Fibroblast of lung (primary cell): ENCODE measurements around the gene ACER1. TPM values are rescaled to one million over a fixed set of nuclear protein-coding genes. Genes with fewer than 3 reads are reported as not detected.
A peak's percentile ranks its signal among the peaks of the same experiment; 100 is the strongest.

Source experiments
- DNase-seq, 2 donors: peaks; one replicate each; pipeline versions ENCODE4 v3.0.0 to v3.0.0-alpha.2; 2010; ENCODE audit warnings: low read depth in 2 of 2
- H2AFZ ChIP-seq: 2 replicates; pipeline ENCODE4 v1.5.1; 2012; ENCODE audit warnings: low read length, control low read depth, inconsistent platforms
- H3K27ac ChIP-seq: 2 replicates; pipeline ENCODE4 v1.5.1; 2011; ENCODE audit warnings: low read length, control low read depth; ENCODE audit not compliant: insufficient read depth
- H3K27me3 ChIP-seq: 2 replicates; pipeline ENCODE4 v1.5.1; 2011; ENCODE audit warnings: mild to moderate bottlenecking, low read length; ENCODE audit not compliant: control insufficient read depth, insufficient read depth
- H3K36me3 ChIP-seq: 2 replicates; pipeline ENCODE4 v1.5.1; 2011; ENCODE audit warnings: low read length; ENCODE audit not compliant: control insufficient read depth, insufficient read depth
- H3K4me1 ChIP-seq: 2 replicates; pipeline ENCODE4 v1.5.1; 2011; ENCODE audit warnings: low read length; ENCODE audit not compliant: control insufficient read depth, insufficient read depth; ENCODE audit errors: extremely low read depth
- H3K4me2 ChIP-seq: 2 replicates; pipeline ENCODE4 v1.5.1; 2011; ENCODE audit warnings: low read length, control low read depth; ENCODE audit not compliant: insufficient read depth; ENCODE audit errors: extremely low read depth
- H3K4me3 ChIP-seq, 4 experiments: fragments of 200-600 bp in 1 of 4; sonication (generic) in 1 of 4; replicated peaks in 1 of 4; 2 replicates each; pipeline ENCODE4 v1.5.1; 2011 to 2016; ENCODE audit warnings: low read length in 4 of 4, low read depth in 3 of 4, mild to moderate bottlenecking in 3 of 4, control low read depth in 2 of 4, inconsistent platforms in 1 of 4, mixed read lengths in 1 of 4; ENCODE audit not compliant: insufficient read depth in 1 of 4; ENCODE audit errors: control extremely low read depth in 1 of 4
- H3K79me2 ChIP-seq: 2 replicates; pipeline ENCODE4 v1.5.1; 2012; ENCODE audit warnings: mild to moderate bottlenecking, low read length, inconsistent platforms; ENCODE audit not compliant: control insufficient read depth, insufficient read depth
- H3K9ac ChIP-seq: 2 replicates; pipeline ENCODE4 v1.5.1; 2011; ENCODE audit warnings: mild to moderate bottlenecking, low read length, control low read depth; ENCODE audit not compliant: insufficient read depth
- H3K9me3 ChIP-seq: 2 replicates; pipeline ENCODE4 v1.5.1; 2012; ENCODE audit warnings: low read depth, low read length; ENCODE audit not compliant: control insufficient read depth, insufficient read depth
- H4K20me1 ChIP-seq: 2 replicates; pipeline ENCODE4 v1.5.1; 2011; ENCODE audit warnings: low read length; ENCODE audit not compliant: control insufficient read depth, insufficient read depth; ENCODE audit errors: extremely low read depth
- EZH2 ChIP-seq: IDR thresholded peaks from 2 replicates; pipeline ENCODE4 v1.5.1; 2012; ENCODE audit warnings: low read length, control low read depth, mild to moderate bottlenecking; ENCODE audit errors: missing control alignments
- polyA plus RNA-seq, 2 donors: library from polyadenylated mRNA; depleted of rRNA in 1 of 2; stranded (reverse) in 1 of 2; unstranded in 1 of 2; fragments of >200 nt; gene quantifications; 2 replicates each; pipeline ENCODE4 v1.2.1, GENCODE V29; 2011 to 2012; ENCODE audit warnings: missing spikeins in 1 of 2
- total RNA-seq: library from RNA; depleted of rRNA; stranded (reverse); fragments of >200 nt; gene quantifications from 2 replicates; pipeline ENCODE4 v1.2.1, GENCODE V29; 2014
- TF ChIP-seq, protein P1 (sequence below), 2 donors: IDR thresholded peaks in 1 of 2; conservative IDR thresholded peaks in 1 of 2; 1 replicate in 1 of 2; 2 replicates in 1 of 2; pipeline ENCODE4 v1.5.1; 2011 to 2012; ENCODE audit warnings: low read length in 2 of 2, control low read depth in 1 of 2, inconsistent platforms in 1 of 2, low read depth in 1 of 2, mild to moderate bottlenecking in 1 of 2

Gene ACER1
- total and polyA plus RNA-seq, 2 donors (not counting 1 experiment from before 2014, with no cell fraction given): not detected

DNA sequence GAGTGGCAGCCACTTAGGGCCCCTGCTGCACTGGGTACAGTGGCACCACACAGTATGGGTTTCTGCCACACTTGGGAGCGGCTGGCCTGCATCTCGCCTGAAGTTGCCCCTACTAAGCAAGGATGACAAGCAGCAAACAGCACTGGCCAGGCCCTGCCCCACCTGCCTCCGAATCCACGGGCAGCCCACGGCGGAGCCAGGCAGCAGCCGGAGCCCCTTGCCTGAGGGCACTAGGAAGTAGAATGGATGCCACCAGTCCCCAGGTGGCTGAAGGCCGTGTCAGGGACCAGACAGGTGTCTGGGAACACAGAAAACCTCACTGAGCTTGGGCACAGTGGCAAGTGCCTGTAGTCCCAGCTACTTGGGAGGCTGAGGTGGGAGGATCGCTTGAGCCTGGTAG, 73.0 kb downstream of the ACER1 start:
- H3K27me3 ChIP-seq: no peaks in the 10 kb centered on the region
- DNase-seq: no peak
- H2AFZ ChIP-seq: no peak overlapping the region
- no peak overlapping the region for H3K9ac ChIP-seq
- peaks cover 7% of the 10 kb centered on the region for H3K4me1 ChIP-seq
- H3K27ac ChIP-seq: no peak overlapping the region
- peaks cover 21% of the 10 kb centered on the region for H3K36me3 ChIP-seq
- H3K4me3 ChIP-seq: no peak overlapping the region
- H4K20me1 ChIP-seq: no peaks in the 10 kb centered on the region
- no peak for TF ChIP-seq EZH2
- TF ChIP-seq, protein P1, sequence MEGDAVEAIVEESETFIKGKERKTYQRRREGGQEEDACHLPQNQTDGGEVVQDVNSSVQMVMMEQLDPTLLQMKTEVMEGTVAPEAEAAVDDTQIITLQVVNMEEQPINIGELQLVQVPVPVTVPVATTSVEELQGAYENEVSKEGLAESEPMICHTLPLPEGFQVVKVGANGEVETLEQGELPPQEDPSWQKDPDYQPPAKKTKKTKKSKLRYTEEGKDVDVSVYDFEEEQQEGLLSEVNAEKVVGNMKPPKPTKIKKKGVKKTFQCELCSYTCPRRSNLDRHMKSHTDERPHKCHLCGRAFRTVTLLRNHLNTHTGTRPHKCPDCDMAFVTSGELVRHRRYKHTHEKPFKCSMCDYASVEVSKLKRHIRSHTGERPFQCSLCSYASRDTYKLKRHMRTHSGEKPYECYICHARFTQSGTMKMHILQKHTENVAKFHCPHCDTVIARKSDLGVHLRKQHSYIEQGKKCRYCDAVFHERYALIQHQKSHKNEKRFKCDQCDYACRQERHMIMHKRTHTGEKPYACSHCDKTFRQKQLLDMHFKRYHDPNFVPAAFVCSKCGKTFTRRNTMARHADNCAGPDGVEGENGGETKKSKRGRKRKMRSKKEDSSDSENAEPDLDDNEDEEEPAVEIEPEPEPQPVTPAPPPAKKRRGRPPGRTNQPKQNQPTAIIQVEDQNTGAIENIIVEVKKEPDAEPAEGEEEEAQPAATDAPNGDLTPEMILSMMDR (conservative IDR thresholded peaks at IDR 0.05 in 1 of 2, IDR thresholded peaks at IDR 0.05 in 1 of 2; ENCODE audit: low read depth in 1 of 2, low read length in 2 of 2): no peak
- H3K9me3 ChIP-seq: no peaks in the 10 kb centered on the region
- no peak overlapping the region for H3K4me2 ChIP-seq
- peaks cover 38% of the 10 kb centered on the region for H3K79me2 ChIP-seq

DNA sequence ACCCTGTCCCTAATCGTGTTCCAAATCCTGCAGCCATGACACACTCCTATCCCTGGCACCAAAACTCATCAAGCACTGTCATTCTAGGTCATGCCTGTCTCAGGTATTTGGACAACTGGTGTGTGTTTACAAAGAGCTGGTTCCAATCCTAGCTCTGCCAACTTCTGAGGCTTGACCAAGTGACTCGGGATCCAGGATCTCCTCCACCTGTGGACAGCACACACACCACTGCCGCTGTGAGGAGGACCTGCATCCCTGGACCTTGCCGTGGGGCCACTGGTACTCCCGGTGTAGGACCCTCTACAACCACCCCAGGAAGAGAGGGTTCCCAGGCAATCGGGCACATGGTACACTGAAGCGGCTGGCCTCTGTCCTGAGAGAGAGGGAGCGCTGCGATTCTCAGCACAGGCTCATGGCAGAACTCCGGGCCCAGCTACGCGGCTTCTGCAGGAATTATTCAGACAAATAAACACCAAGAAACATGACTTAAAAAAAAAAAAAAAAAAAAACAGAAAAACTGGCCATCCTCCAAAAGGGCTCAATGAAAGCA, 74.0 kb downstream of the ACER1 start:
- peak overlapping the region; percentile 36 for H3K27ac ChIP-seq

DNA sequence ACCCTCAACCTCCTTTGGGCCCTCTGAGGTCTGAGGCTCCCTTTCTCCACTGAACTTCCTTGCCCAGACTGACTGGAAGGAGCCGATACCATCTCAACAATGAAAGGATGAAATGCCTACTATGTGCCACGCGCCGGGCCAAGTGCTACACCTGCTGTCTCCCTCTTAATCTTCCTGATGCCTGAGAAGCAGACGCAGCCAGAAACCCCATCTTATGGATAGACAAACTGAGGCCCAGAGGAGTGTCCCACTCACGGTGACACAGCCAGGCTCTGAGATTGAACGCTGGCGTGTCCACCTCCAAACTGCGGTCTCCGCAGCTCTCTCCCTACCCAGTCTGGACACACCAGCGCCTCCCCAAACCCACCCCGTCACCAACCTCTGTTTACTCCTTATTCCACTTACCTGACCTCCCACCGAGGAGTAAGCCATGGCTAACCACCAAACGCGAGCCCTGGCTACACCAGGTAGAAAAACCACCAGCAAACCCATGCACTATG, 74.5 kb downstream of the ACER1 start:
- Histone ChIP-seq H3K4me2 (no peak overlapping the region), H3K4me3 (no peak overlapping the region), H4K20me1 (no peaks in the 10 kb centered on the region), H3K27ac (no peak overlapping the region), H3K79me2 (peaks cover 45% of the 10 kb centered on the region), H3K27me3 (no peaks in the 10 kb centered on the region), H3K9me3 (no peaks in the 10 kb centered on the region), H3K36me3 (peaks cover 21% of the 10 kb centered on the region), H3K4me1 (peaks cover 7% of the 10 kb centered on the region), H3K9ac (no peak overlapping the region), H2AFZ (no peak overlapping the region)
- no peak for TF ChIP-seq EZH2
- TF ChIP-seq, protein P1 (conservative IDR thresholded peaks at IDR 0.05 in 1 of 2, IDR thresholded peaks at IDR 0.05 in 1 of 2; ENCODE audit: low read depth in 1 of 2, low read length in 2 of 2): no peak
- DNase-seq: no peak

More for the DNA sequence above, 74.0 kb downstream of the ACER1 start:
- peaks cover 39% of the 10 kb centered on the region for H3K79me2 ChIP-seq
- H3K4me2 ChIP-seq: peak overlapping the region; percentile 45
- peak in 1 of 2 donors; percentile 65 for DNase-seq
- H3K27me3 ChIP-seq: no peaks in the 10 kb centered on the region
- no peak overlapping the region for H3K4me3 ChIP-seq
- peaks cover 7% of the 10 kb centered on the region for H3K4me1 ChIP-seq
- H2AFZ ChIP-seq: no peak overlapping the region
- TF ChIP-seq, protein P1 (conservative IDR thresholded peaks at IDR 0.05 in 1 of 2, IDR thresholded peaks at IDR 0.05 in 1 of 2; ENCODE audit: low read depth in 1 of 2, low read length in 2 of 2): no peak
- TF ChIP-seq EZH2: no peak
- H4K20me1 ChIP-seq: no peaks in the 10 kb centered on the region
- H3K9me3 ChIP-seq: no peaks in the 10 kb centered on the region
- no peak overlapping the region for H3K9ac ChIP-seq
- peaks cover 21% of the 10 kb centered on the region for H3K36me3 ChIP-seq

Other genes starting within 250 kb of the ACER1 start
- gene RFX2, start 223.1 kb downstream of the ACER1 start, total RNA-seq: 5.9 and 9.6 TPM in 2 replicates
- gene RFX2, start 223.1 kb downstream of the ACER1 start, polyA plus RNA-seq: 2.5 and 4.4 TPM in 2 replicates
- gene ACSBG2, start 197.9 kb downstream of the ACER1 start, total RNA-seq: not detected in 2 replicates
- not detected in 2 replicates for gene ACSBG2, start 197.9 kb downstream of the ACER1 start, polyA plus RNA-seq
- 4.4 and 6.4 TPM in 2 replicates for gene MLLT1, start 53.6 kb downstream of the ACER1 start, total RNA-seq
- gene MLLT1, start 53.6 kb downstream of the ACER1 start, polyA plus RNA-seq: 13.7 and 14.4 TPM in 2 replicates
- gene CLPP, start 27.9 kb upstream of the ACER1 start, total RNA-seq: 39.8 and 54.7 TPM in 2 replicates
- 34.0 and 37.8 TPM in 2 replicates for gene CLPP, start 27.9 kb upstream of the ACER1 start, polyA plus RNA-seq
- gene ALKBH7, start 39.2 kb upstream of the ACER1 start, total RNA-seq: 26.5 and 28.9 TPM in 2 replicates
- 6.3 and 9.5 TPM in 2 replicates for gene ALKBH7, start 39.2 kb upstream of the ACER1 start, polyA plus RNA-seq
- gene PSPN, start 42.3 kb upstream of the ACER1 start, total RNA-seq: 0.99 and 1.8 TPM in 2 replicates
- 0.25 and 0.36 TPM in 2 replicates for gene PSPN, start 42.3 kb upstream of the ACER1 start, polyA plus RNA-seq
- gene GTF2F1, start 59.6 kb upstream of the ACER1 start, total RNA-seq: 50.4 and 52.1 TPM in 2 replicates
- 43.0 and 54.5 TPM in 2 replicates for gene GTF2F1, start 59.6 kb upstream of the ACER1 start, polyA plus RNA-seq
- 84.7 and 93.5 TPM in 2 replicates for gene KHSRP, start 91.2 kb upstream of the ACER1 start, total RNA-seq
- gene KHSRP, start 91.2 kb upstream of the ACER1 start, polyA plus RNA-seq: 66.0 and 101 TPM in 2 replicates
- gene SLC25A41, start 100.2 kb upstream of the ACER1 start, total RNA-seq: under 0.01 and 0.26 TPM in 2 replicates
- 0.03 TPM in 1 of 2 replicates, not detected in the other for gene SLC25A41, start 100.2 kb upstream of the ACER1 start, polyA plus RNA-seq
- gene SLC25A23, start 126.2 kb upstream of the ACER1 start, total RNA-seq: 18.5 and 33.9 TPM in 2 replicates
- 4.5 and 7.9 TPM in 2 replicates for gene SLC25A23, start 126.2 kb upstream of the ACER1 start, polyA plus RNA-seq
- 0.17 TPM in 1 of 2 replicates, not detected in the other for gene CRB3, start 130.7 kb upstream of the ACER1 start, total RNA-seq
- gene CRB3, start 130.7 kb upstream of the ACER1 start, polyA plus RNA-seq: not detected in 2 replicates
- gene DENND1C, start 148.2 kb upstream of the ACER1 start, total RNA-seq: not detected in 2 replicates
- not detected in 2 replicates for gene DENND1C, start 148.2 kb upstream of the ACER1 start, polyA plus RNA-seq
- not detected in 2 replicates for gene TUBB4A, start 168.7 kb upstream of the ACER1 start, total RNA-seq
- gene TUBB4A, start 168.7 kb upstream of the ACER1 start, polyA plus RNA-seq: not detected in 2 replicates
- gene TNFSF9, start 197.4 kb upstream of the ACER1 start, total RNA-seq: 0.26 and 0.66 TPM in 2 replicates
- gene TNFSF9, start 197.4 kb upstream of the ACER1 start, polyA plus RNA-seq: 0.22 and 0.40 TPM in 2 replicates